ENCODE results near the gene CYTH3. TPM values are rescaled to one million over a fixed set of nuclear protein-coding genes. Genes with fewer than 3 reads are reported as not detected.
"Not testable (repeated sequence)": the region's sequence is repeated elsewhere in the genome, so short reads cannot be mapped to it uniquely, and the experiment has no call there.

The CYTH3 gene
- total and polyA plus RNA-seq, 2 of the 13 experiments (the other 11 are each of a cell fraction or from before 2014, with no cell fraction given): 3.1 to 3.8 TPM

DNA sequence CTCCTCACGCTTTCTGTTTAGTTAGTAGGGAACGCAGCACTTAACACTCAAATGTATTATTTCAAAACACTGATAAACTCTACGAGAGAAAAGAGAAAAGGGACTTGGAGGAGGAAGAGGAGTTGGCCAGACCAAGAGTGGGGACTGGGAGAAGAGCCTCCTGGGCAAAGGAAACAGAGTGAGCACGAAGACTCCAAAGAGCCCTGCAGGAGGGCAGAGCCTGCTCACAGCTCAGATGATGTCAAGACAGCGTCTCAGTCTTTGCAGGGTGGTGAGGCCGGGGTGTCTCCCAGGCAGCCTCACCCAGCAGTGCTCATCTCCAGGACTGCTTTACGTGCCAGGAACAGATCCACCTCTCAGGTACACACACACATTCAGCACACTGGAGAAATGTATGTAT lies 41.2 kb downstream of the CYTH3 start:
- CTCF ChIA-PET (ENCODE audit: low intra/inter-chr PET ratio, low total read pairs): no interaction called here
- BruUV-seq (replicated peaks): no TSS peak
- in situ Hi-C loops (cut with HindIII; ENCODE audit: extremely low pct_ligation_motif_present, low pct_unique_long_range_greater_than_20kb): no loop called here
- Histone ChIP-seq H2AFZ (ENCODE audit: low read length) (no peak overlapping the region), H3K27me3 (ENCODE audit: control insufficient read depth in 1 of 2, insufficient read depth in 2 of 2, low read length in 2 of 2) (peaks cover 4 to 52% of the 10 kb centered on the region in 2 experiments; a peak in 4 of 5 replicates), H4K20me1 (ENCODE audit: insufficient read depth, low read length) (peaks cover 22% of the 10 kb centered on the region), H3K9me3 (ENCODE audit: low read length) (no peaks in the 10 kb centered on the region), H3K4me3 (replicated peaks in 1 of 3; ENCODE audit: insufficient read depth in 1 of 3, low read depth in 2 of 3, low read length in 3 of 3) (no peak overlapping the region), H3K27ac (ENCODE audit: extremely low read length, insufficient read depth, low read length) (no peak overlapping the region), H3K79me2 (ENCODE audit: insufficient read depth, low read length) (no peaks in the 10 kb centered on the region), H3K4me1 (ENCODE audit: insufficient read depth, low read length) (no peaks in the 10 kb centered on the region), H3K36me3 (replicated peaks in 1 of 2; ENCODE audit: control insufficient read depth in 1 of 2, insufficient read depth in 2 of 2, low read length in 2 of 2) (no peaks in the 10 kb centered on the region), H3K9ac (ENCODE audit: insufficient read depth, low read depth, low read length) (no peak overlapping the region), H3K4me2 (ENCODE audit: low read depth, low read length) (no peak overlapping the region)
- 48% methylated on average over 7 of the region's 7 CpGs for WGBS (ENCODE audit: low lambda C conversion rate)
- intact Hi-C loops (cut with micrococcal nuclease; ENCODE audit: unreplicated experiment): no loop called here
- no peak for DNase-seq (ENCODE audit: low spot score)
- POLR2A ChIA-PET: no interaction called here
- ATAC-seq: no peak
- TF ChIP-seq ZC3H4 (CRISPR knock-in tag; IDR thresholded peaks at IDR 0.05; ENCODE audit: borderline replicate concordance): no peak
- TF ChIP-seq ZNF724P (CRISPR knock-in tag; IDR thresholded peaks at IDR 0.05; ENCODE audit: borderline replicate concordance): no peak
- no peak for TF ChIP-seq ZNF567 (CRISPR knock-in tag; IDR thresholded peaks at IDR 0.05; ENCODE audit: borderline replicate concordance)
- TF ChIP-seq TSC22D2 (CRISPR knock-in tag; IDR thresholded peaks at IDR 0.05; ENCODE audit: borderline replicate concordance): no peak
- TF ChIP-seq NFE2 (CRISPR knock-in tag; IDR thresholded peaks at IDR 0.05): no peak
- TF ChIP-seq, protein P1, sequence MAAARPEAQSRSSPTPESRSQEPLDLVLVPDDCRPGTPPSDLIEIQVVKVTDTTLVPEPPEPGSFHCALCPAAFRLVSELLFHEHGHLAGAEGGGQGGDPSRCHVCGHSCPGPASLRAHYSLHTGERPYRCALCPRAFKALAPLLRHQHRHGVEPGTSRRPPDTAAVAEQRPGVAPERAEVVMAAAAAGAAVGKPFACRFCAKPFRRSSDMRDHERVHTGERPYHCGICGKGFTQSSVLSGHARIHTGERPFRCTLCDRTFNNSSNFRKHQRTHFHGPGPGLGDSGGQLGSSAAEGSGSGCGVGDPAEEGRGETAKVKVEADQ (CRISPR knock-in tag; IDR thresholded peaks at IDR 0.05; ENCODE audit: borderline replicate concordance): no peak
- TF ChIP-seq ZBTB1 (CRISPR knock-in tag; IDR thresholded peaks at IDR 0.05; ENCODE audit: borderline replicate concordance): no peak
- TF ChIP-seq CBX2 (IDR thresholded peaks at IDR 0.05; ENCODE audit: low read depth, low read length): no peak
- TF ChIP-seq CBX2 (CRISPR knock-in tag; IDR thresholded peaks at IDR 0.05; ENCODE audit: low read depth): no peak
- no peak for TF ChIP-seq HNRNPUL1 (IDR thresholded peaks at IDR 0.05; ENCODE audit: low read depth, low read length)
- no peak for TF ChIP-seq JUN (CRISPR knock-in tag; IDR thresholded peaks at IDR 0.05)
- TF ChIP-seq ERF (CRISPR knock-in tag; IDR thresholded peaks at IDR 0.05): no peak
- no peak for TF ChIP-seq HMGA1 (CRISPR knock-in tag; conservative IDR thresholded peaks at IDR 0.05)
- no peak for TF ChIP-seq ZNF891 (CRISPR knock-in tag; IDR thresholded peaks at IDR 0.05)
- TF ChIP-seq ATM (IDR thresholded peaks at IDR 0.05; ENCODE audit: borderline replicate concordance): no peak
- no peak for FAIRE-seq

DNA sequence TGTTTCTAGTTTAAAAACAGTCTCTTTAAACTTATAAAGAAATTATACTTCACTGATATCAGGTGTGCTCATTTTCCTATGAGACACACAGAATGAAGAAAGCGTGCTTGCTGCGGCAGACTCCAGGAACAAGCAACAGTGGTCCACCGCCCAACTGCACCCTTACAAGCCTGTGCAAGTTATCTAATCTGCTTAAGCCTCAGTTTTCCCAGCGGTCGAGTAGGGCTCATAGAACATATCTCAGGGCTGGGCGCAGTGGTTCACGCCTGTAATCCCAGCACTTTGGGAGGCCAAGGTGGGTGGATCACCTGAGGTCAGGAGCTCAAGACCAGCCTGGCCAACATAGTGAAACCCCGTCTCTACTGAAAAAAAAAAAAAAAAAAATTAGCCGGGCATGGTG lies 43.1 kb downstream of the CYTH3 start:
- Histone ChIP-seq H4K20me1 (ENCODE audit: insufficient read depth, low read length) (peaks cover 15% of the 10 kb centered on the region), H3K27me3 (ENCODE audit: control insufficient read depth in 1 of 2, insufficient read depth in 2 of 2, low read length in 2 of 2) (peaks cover 4 to 36% of the 10 kb centered on the region in 2 experiments; a peak in 4 of 5 replicates)
- H3K4me1 ChIP-seq (ENCODE audit: insufficient read depth, low read length); POLR2A ChIA-PET; H3K79me2 ChIP-seq (ENCODE audit: insufficient read depth, low read length); H3K27ac ChIP-seq (ENCODE audit: extremely low read length, insufficient read depth, low read length); H2AFZ ChIP-seq (ENCODE audit: low read length); ATAC-seq; intact Hi-C loops (cut with micrococcal nuclease; ENCODE audit: unreplicated experiment); BruUV-seq (replicated peaks); CTCF ChIA-PET (ENCODE audit: low intra/inter-chr PET ratio, low total read pairs); H3K9ac ChIP-seq (ENCODE audit: insufficient read depth, low read depth, low read length); H3K36me3 ChIP-seq (replicated peaks in 1 of 2; ENCODE audit: control insufficient read depth in 1 of 2, insufficient read depth in 2 of 2, low read length in 2 of 2); FAIRE-seq; in situ Hi-C loops (cut with HindIII; ENCODE audit: extremely low pct_ligation_motif_present, low pct_unique_long_range_greater_than_20kb); DNase-seq (ENCODE audit: low spot score); H3K4me3 ChIP-seq (replicated peaks in 1 of 3; ENCODE audit: insufficient read depth in 1 of 3, low read depth in 2 of 3, low read length in 3 of 3); H3K9me3 ChIP-seq (ENCODE audit: low read length); H3K4me2 ChIP-seq (ENCODE audit: low read depth, low read length): not testable (repeated sequence)
- WGBS (ENCODE audit: low lambda C conversion rate): 63% methylated on average over 9 of the region's 9 CpGs
